GM12801 (cell line): ENCODE data around the gene METAP1D.

Experiments
- CTCF ChIP-seq: IDR thresholded peaks from one replicate; pipeline ENCODE4 v1.5.1; 2011; ENCODE audit warnings: control low read depth; ENCODE audit not compliant: insufficient read length; ENCODE audit errors: extremely low read depth

Gene METAP1D

GRCh38 chr2:172120118-172120517 lies 120.4 kb downstream of the METAP1D start:
- no peak for TF ChIP-seq CTCF

GRCh38 chr2:172128484-172128883 lies 128.7 kb downstream of the METAP1D start:
- no peak for TF ChIP-seq CTCF

GRCh38 chr2:172129404-172129803 lies 129.7 kb downstream of the METAP1D start:
- TF ChIP-seq CTCF: no peak
